Dedifferentiated amniotic fluid mesenchymal stem cell (primary cell): Measurements from ENCODE around the gene PRKN.
"Not testable (repeated sequence)": the region's sequence is repeated elsewhere in the genome, so short reads cannot be mapped to it uniquely, and the experiment has no call there.

Source experiments
- DNase-seq: peaks from one replicate; pipeline ENCODE4 v3.0.0-alpha.2; 2016; ENCODE audit errors: extremely low spot score

PRKN gene

GRCh38 chr6:161915456-161915964 lies 812.1 kb downstream of the PRKN start:
- DNase-seq: no peak

GRCh38 chr6:161908872-161909271 lies 818.7 kb downstream of the PRKN start:
- DNase-seq: no peak

GRCh38 chr6:161906571-161906970 lies 821.0 kb downstream of the PRKN start:
- DNase-seq: no peak

- DNase-seq: no peak
Measured at GRCh38 chr6:161903584-161904212, 823.9 kb downstream of the PRKN start.

GRCh38 chr6:161901740-161902426 lies 825.7 kb downstream of the PRKN start:
- no peak for DNase-seq

GRCh38 chr6:161894436-161894835 lies 833.1 kb downstream of the PRKN start:
- DNase-seq: no peak

GRCh38 chr6:161891542-161891941 lies 836.0 kb downstream of the PRKN start:
- no peak for DNase-seq

- no peak for DNase-seq
Measured at GRCh38 chr6:161890832-161891297, 836.7 kb downstream of the PRKN start.

GRCh38 chr6:161890133-161890831 lies 837.3 kb downstream of the PRKN start:
- no peak for DNase-seq

- no peak for DNase-seq
Measured at GRCh38 chr6:161889324-161889723, 838.2 kb downstream of the PRKN start.

- DNase-seq: not testable (repeated sequence)
Measured at GRCh38 chr6:161886545-161886944, 841.0 kb downstream of the PRKN start.

GRCh38 chr6:161884782-161885181 lies 842.8 kb downstream of the PRKN start:
- DNase-seq: no peak

GRCh38 chr6:161882196-161882765 lies 845.3 kb downstream of the PRKN start:
- no peak for DNase-seq

GRCh38 chr6:161880056-161880455 lies 847.5 kb downstream of the PRKN start:
- DNase-seq: no peak

GRCh38 chr6:161876231-161876630 lies 851.3 kb downstream of the PRKN start:
- DNase-seq: no peak

- no peak for DNase-seq
Measured at GRCh38 chr6:161870236-161870901, 857.2 kb downstream of the PRKN start.

- DNase-seq: no peak
Measured at GRCh38 chr6:161869491-161869890, 858.1 kb downstream of the PRKN start.

- DNase-seq: no peak
Measured at GRCh38 chr6:161866570-161866969, 861.0 kb downstream of the PRKN start.

- not testable (repeated sequence) for DNase-seq
Measured at GRCh38 chr6:161861061-161861460, 866.5 kb downstream of the PRKN start.

GRCh38 chr6:161853657-161854056 lies 873.9 kb downstream of the PRKN start:
- DNase-seq: no peak

- DNase-seq: not testable (repeated sequence)
Measured at GRCh38 chr6:161851486-161851885, 876.1 kb downstream of the PRKN start.

- DNase-seq: no peak
Measured at GRCh38 chr6:161850562-161850961, 877.0 kb downstream of the PRKN start.
